Measurements from ENCODE around the gene ZNF70. TPM values are rescaled to one million over a fixed set of nuclear protein-coding genes. Genes with fewer than 3 reads are reported as not detected.

The ZNF70 gene
- total RNA-seq, 2 experiments from 2014 or later: 1.9 to 2.4 TPM

GRCh38 chr22:23722724-23723123, 28.2 kb downstream of the ZNF70 start:
- Mint-ChIP-seq H3K36me3 (no peaks in the 10 kb centered on the region), H3K27me3 (no peaks in the 10 kb centered on the region), H3K4me1 (no peaks in the 10 kb centered on the region), H3K9me3 (no peaks in the 10 kb centered on the region), H3K4me3 (no peak overlapping the region), H3K27ac (no peak overlapping the region)
- no peak for DNase-seq

- no peak for DNase-seq
- Mint-ChIP-seq H3K4me3 (no peak overlapping the region), H3K36me3 (no peaks in the 10 kb centered on the region), H3K27me3 (no peaks in the 10 kb centered on the region), H3K4me1 (peaks cover 4% of the 10 kb centered on the region), H3K9me3 (no peaks in the 10 kb centered on the region), H3K27ac (no peak overlapping the region)
These were observed 28.8 kb downstream of the ZNF70 start for GRCh38 chr22:23722160-23722559.

- Mint-ChIP-seq H3K36me3 (no peaks in the 10 kb centered on the region), H3K27me3 (no peaks in the 10 kb centered on the region), H3K4me1 (peaks cover 6% of the 10 kb centered on the region), H3K27ac (no peak overlapping the region), H3K4me3 (no peak overlapping the region), H3K9me3 (no peaks in the 10 kb centered on the region)
- DNase-seq: no peak
These were observed 30.1 kb downstream of the ZNF70 start for GRCh38 chr22:23720855-23721254.

GRCh38 chr22:23718371-23719165, 32.3 kb downstream of the ZNF70 start:
- DNase-seq: no peak
- peaks cover 19% of the 10 kb centered on the region for H3K4me1 Mint-ChIP-seq
- peaks cover 11% of the 10 kb centered on the region for H3K36me3 Mint-ChIP-seq
- no peak overlapping the region for H3K4me3 Mint-ChIP-seq
- H3K27me3 Mint-ChIP-seq: no peaks in the 10 kb centered on the region
- H3K27ac Mint-ChIP-seq: no peak overlapping the region
- no peaks in the 10 kb centered on the region for H3K9me3 Mint-ChIP-seq

- Mint-ChIP-seq H3K4me1 (peaks cover 19% of the 10 kb centered on the region), H3K9me3 (no peaks in the 10 kb centered on the region), H3K27ac (peak overlapping the region; percentile 83), H3K4me3 (peak overlapping the region; percentile 78), H3K27me3 (no peaks in the 10 kb centered on the region), H3K36me3 (peaks cover 11% of the 10 kb centered on the region)
- peak; percentile 85 for DNase-seq
These were observed 33.8 kb downstream of the ZNF70 start for GRCh38 chr22:23716811-23717801.

GRCh38 chr22:23715806-23716375, 35.0 kb downstream of the ZNF70 start:
- peak overlapping the region; percentile 78 for H3K4me3 Mint-ChIP-seq
- no peak for DNase-seq
- peaks cover 20% of the 10 kb centered on the region for H3K4me1 Mint-ChIP-seq
- no peaks in the 10 kb centered on the region for H3K9me3 Mint-ChIP-seq
- H3K36me3 Mint-ChIP-seq: peaks cover 17% of the 10 kb centered on the region
- H3K27me3 Mint-ChIP-seq: no peaks in the 10 kb centered on the region
- H3K27ac Mint-ChIP-seq: no peak overlapping the region

GRCh38 chr22:23714596-23715578, 36.0 kb downstream of the ZNF70 start:
- DNase-seq: no peak
- Mint-ChIP-seq H3K4me1 (peaks cover 28% of the 10 kb centered on the region), H3K9me3 (no peaks in the 10 kb centered on the region), H3K4me3 (peak overlapping the region; percentile 78), H3K27me3 (no peaks in the 10 kb centered on the region), H3K36me3 (peaks cover 24% of the 10 kb centered on the region), H3K27ac (peak overlapping the region; percentile 63)

GRCh38 chr22:23713696-23714595, 37.0 kb downstream of the ZNF70 start:
- H3K4me1 Mint-ChIP-seq: peaks cover 36% of the 10 kb centered on the region
- no peak overlapping the region for H3K4me3 Mint-ChIP-seq
- H3K36me3 Mint-ChIP-seq: peaks cover 34% of the 10 kb centered on the region
- H3K27me3 Mint-ChIP-seq: no peaks in the 10 kb centered on the region
- no peak for DNase-seq
- no peaks in the 10 kb centered on the region for H3K9me3 Mint-ChIP-seq
- H3K27ac Mint-ChIP-seq: no peak overlapping the region

- H3K27ac Mint-ChIP-seq: no peak overlapping the region
- H3K9me3 Mint-ChIP-seq: no peaks in the 10 kb centered on the region
- DNase-seq: no peak
- H3K4me1 Mint-ChIP-seq: peaks cover 49% of the 10 kb centered on the region
- H3K36me3 Mint-ChIP-seq: peaks cover 51% of the 10 kb centered on the region
- no peak overlapping the region for H3K4me3 Mint-ChIP-seq
- H3K27me3 Mint-ChIP-seq: no peaks in the 10 kb centered on the region
These were observed 38.7 kb downstream of the ZNF70 start for GRCh38 chr22:23712256-23712655.

- no peak overlapping the region for H3K4me3 Mint-ChIP-seq
- H3K27me3 Mint-ChIP-seq: no peaks in the 10 kb centered on the region
- no peak for DNase-seq
- peaks cover 65% of the 10 kb centered on the region for H3K4me1 Mint-ChIP-seq
- no peaks in the 10 kb centered on the region for H3K9me3 Mint-ChIP-seq
- peaks cover 70% of the 10 kb centered on the region for H3K36me3 Mint-ChIP-seq
- H3K27ac Mint-ChIP-seq: peak overlapping the region; percentile 1
These were observed 41.8 kb downstream of the ZNF70 start for GRCh38 chr22:23709107-23709506.

- peaks cover 73% of the 10 kb centered on the region for H3K36me3 Mint-ChIP-seq
- H3K4me1 Mint-ChIP-seq: peaks cover 66% of the 10 kb centered on the region
- no peak overlapping the region for H3K4me3 Mint-ChIP-seq
- DNase-seq: no peak
- H3K27me3 Mint-ChIP-seq: no peaks in the 10 kb centered on the region
- H3K27ac Mint-ChIP-seq: peak overlapping the region; percentile 1
- H3K9me3 Mint-ChIP-seq: no peaks in the 10 kb centered on the region
These were observed 42.6 kb downstream of the ZNF70 start for GRCh38 chr22:23708270-23708669.

- peak; percentile 45 for DNase-seq
- H3K4me3 Mint-ChIP-seq: peak overlapping the region; percentile 35
- no peaks in the 10 kb centered on the region for H3K27me3 Mint-ChIP-seq
- peaks cover 73% of the 10 kb centered on the region for H3K4me1 Mint-ChIP-seq
- peaks cover 93% of the 10 kb centered on the region for H3K36me3 Mint-ChIP-seq
- peak overlapping the region; percentile 88 for H3K27ac Mint-ChIP-seq
- H3K9me3 Mint-ChIP-seq: peaks cover 4% of the 10 kb centered on the region
These were observed 45.6 kb downstream of the ZNF70 start for GRCh38 chr22:23705358-23705757.

GRCh38 chr22:23704829-23705228, 46.1 kb downstream of the ZNF70 start:
- Mint-ChIP-seq H3K4me3 (peak overlapping the region; percentile 35), H3K27me3 (no peaks in the 10 kb centered on the region), H3K27ac (peak overlapping the region; percentile 88), H3K4me1 (peaks cover 69% of the 10 kb centered on the region), H3K9me3 (peaks cover 7% of the 10 kb centered on the region), H3K36me3 (peaks cover 93% of the 10 kb centered on the region)
- DNase-seq: no peak

All from activated naive CD8-positive, alpha-beta T cell treated with anti-CD3 and anti-CD28 coated beads for 36 hours (primary cell).